HL-60 (cell line): ENCODE results near the gene ST6GALNAC3.

Experiments used
- DNase-seq, 2 experiments: peaks; one replicate each; pipeline ENCODE4 v3.0.0-alpha.2; 2010 to 2020; ENCODE audit warnings: low read depth in 1 of 2, low spot score in 1 of 2
- H3K27ac ChIP-seq: fragments of 250-450 bp; sonication (Bioruptor Pico); replicated peaks from 2 replicates; pipeline ENCODE4 v1.5.1; 2020; ENCODE audit warnings: mild to moderate bottlenecking, moderate library complexity
- H3K27me3 ChIP-seq: fragments of 250-450 bp; sonication (Bioruptor Pico); 2 replicates; pipeline ENCODE4 v1.5.1; 2021; ENCODE audit warnings: mild to moderate bottlenecking, moderate library complexity; ENCODE audit not compliant: insufficient read depth, poor library complexity, severe bottlenecking
- H3K4me3 ChIP-seq: replicated peaks from 2 replicates; pipeline ENCODE4 v1.5.1; 2011; ENCODE audit warnings: mild to moderate bottlenecking, control low read depth, low read length; ENCODE audit not compliant: insufficient read depth
- CTCF ChIP-seq: IDR thresholded peaks from one replicate; pipeline ENCODE4 v1.5.1; 2011; ENCODE audit warnings: low read length, control low read depth, inconsistent platforms; ENCODE audit not compliant: insufficient read depth
- GABPA ChIP-seq: IDR thresholded peaks from 2 replicates; pipeline ENCODE4 v1.6.1; 2012; ENCODE audit warnings: low read depth
- POLR2AphosphoS5 ChIP-seq: IDR thresholded peaks from 2 replicates; pipeline ENCODE4 v1.6.1; 2012; ENCODE audit warnings: low read depth
- SPI1 ChIP-seq: IDR thresholded peaks from 2 replicates; pipeline ENCODE4 v1.6.1; 2012; ENCODE audit warnings: low read depth, mild to moderate bottlenecking, borderline replicate concordance
- TF ChIP-seq, protein P1 (sequence below): IDR thresholded peaks from 2 replicates; pipeline ENCODE4 v1.6.1; 2012; ENCODE audit warnings: low read depth; ENCODE audit not compliant: insufficient replicate concordance

Gene ST6GALNAC3

DNA sequence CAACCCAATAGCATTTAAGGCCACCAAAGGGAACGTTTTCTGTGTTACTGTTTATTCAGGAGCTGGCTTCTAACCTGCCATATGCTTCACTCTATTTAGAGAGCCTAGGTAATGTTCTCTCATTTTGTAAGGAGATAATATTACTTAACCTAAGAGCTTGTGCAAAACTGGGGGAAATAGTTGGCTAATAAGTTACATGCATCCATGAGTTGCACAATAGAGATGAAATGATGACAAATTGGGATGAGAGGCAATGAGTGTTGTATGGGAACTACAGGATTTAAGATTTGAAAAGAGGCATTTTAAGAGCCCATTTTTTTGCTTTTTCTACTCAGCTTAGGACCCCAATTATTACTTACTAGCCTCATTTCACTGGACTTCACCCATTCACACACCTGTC lies 151.0 kb downstream of the ST6GALNAC3 start:
- no peak overlapping the region for H3K27ac ChIP-seq
- H3K27me3 ChIP-seq, result no peaks in the 10 kb centered on the region
- no peak overlapping the region for H3K4me3 ChIP-seq
- no peak for DNase-seq
- TF ChIP-seq CTCF, result no peak
- no peak for TF ChIP-seq GABPA
- no peak for TF ChIP-seq POLR2AphosphoS5
- TF ChIP-seq SPI1, result no peak
- TF ChIP-seq, protein P1, sequence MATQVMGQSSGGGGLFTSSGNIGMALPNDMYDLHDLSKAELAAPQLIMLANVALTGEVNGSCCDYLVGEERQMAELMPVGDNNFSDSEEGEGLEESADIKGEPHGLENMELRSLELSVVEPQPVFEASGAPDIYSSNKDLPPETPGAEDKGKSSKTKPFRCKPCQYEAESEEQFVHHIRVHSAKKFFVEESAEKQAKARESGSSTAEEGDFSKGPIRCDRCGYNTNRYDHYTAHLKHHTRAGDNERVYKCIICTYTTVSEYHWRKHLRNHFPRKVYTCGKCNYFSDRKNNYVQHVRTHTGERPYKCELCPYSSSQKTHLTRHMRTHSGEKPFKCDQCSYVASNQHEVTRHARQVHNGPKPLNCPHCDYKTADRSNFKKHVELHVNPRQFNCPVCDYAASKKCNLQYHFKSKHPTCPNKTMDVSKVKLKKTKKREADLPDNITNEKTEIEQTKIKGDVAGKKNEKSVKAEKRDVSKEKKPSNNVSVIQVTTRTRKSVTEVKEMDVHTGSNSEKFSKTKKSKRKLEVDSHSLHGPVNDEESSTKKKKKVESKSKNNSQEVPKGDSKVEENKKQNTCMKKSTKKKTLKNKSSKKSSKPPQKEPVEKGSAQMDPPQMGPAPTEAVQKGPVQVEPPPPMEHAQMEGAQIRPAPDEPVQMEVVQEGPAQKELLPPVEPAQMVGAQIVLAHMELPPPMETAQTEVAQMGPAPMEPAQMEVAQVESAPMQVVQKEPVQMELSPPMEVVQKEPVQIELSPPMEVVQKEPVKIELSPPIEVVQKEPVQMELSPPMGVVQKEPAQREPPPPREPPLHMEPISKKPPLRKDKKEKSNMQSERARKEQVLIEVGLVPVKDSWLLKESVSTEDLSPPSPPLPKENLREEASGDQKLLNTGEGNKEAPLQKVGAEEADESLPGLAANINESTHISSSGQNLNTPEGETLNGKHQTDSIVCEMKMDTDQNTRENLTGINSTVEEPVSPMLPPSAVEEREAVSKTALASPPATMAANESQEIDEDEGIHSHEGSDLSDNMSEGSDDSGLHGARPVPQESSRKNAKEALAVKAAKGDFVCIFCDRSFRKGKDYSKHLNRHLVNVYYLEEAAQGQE, result no peak

GRCh38 chr1:76227621-76228020 lies 153.1 kb downstream of the ST6GALNAC3 start:
- DNase-seq, result no peak
- Histone ChIP-seq H3K27me3 (no peaks in the 10 kb centered on the region), H3K27ac (no peak overlapping the region), H3K4me3 (no peak overlapping the region)
- TF ChIP-seq GABPA (no peak), POLR2AphosphoS5 (no peak), CTCF (no peak), SPI1 (no peak)
- TF ChIP-seq, protein P1, result no peak

- DNase-seq, result no peak
- no peak overlapping the region for H3K27ac ChIP-seq
- TF ChIP-seq CTCF (no peak), POLR2AphosphoS5 (no peak), GABPA (no peak), SPI1 (no peak)
- TF ChIP-seq, protein P1, result no peak
- H3K4me3 ChIP-seq, result no peak overlapping the region
- H3K27me3 ChIP-seq, result no peaks in the 10 kb centered on the region
Observed at GRCh38 chr1:76229279-76230005, 154.9 kb downstream of the ST6GALNAC3 start.
